Psoas muscle (tissue), 8 donors: Measurements from ENCODE around the gene RHOJ. TPM values are rescaled to one million over a fixed set of nuclear protein-coding genes. Genes with fewer than 3 reads are reported as not detected.

Source experiments
- ATAC-seq, 4 donors: fragments of 200-7000 bp; cut with Tn5 transposase; one replicate each; pipeline ENCODE4 v1.9.1; 2020; ENCODE audit warnings: moderate library complexity in 3 of 4, mild to moderate bottlenecking in 2 of 4
- DNase-seq, 2 donors: peaks; one replicate each; pipeline ENCODE4 v3.0.0-alpha.2; 2020
- H3K27ac ChIP-seq: fragments of 200-600 bp; one replicate; pipeline ENCODE4 v1.8.0; 2022
- H3K27me3 ChIP-seq, 3 donors: fragments of 200-600 bp in 1 of 3; one replicate each; pipeline versions ENCODE4 v1.6.1 to v1.8.0; 2013 to 2022; ENCODE audit warnings: low read length in 2 of 3, mild to moderate bottlenecking in 2 of 3, moderate library complexity in 1 of 3; ENCODE audit not compliant: insufficient read depth in 3 of 3
- H3K36me3 ChIP-seq, 2 donors: fragments of 200-600 bp in 1 of 2; one replicate each; pipeline versions ENCODE4 v1.6.1 to v1.8.0; 2013 to 2022; ENCODE audit warnings: low read depth in 1 of 2, mild to moderate bottlenecking in 1 of 2, moderate library complexity in 1 of 2; ENCODE audit not compliant: insufficient read depth in 1 of 2
- H3K4me1 ChIP-seq: fragments of 200-600 bp; one replicate; pipeline ENCODE4 v1.8.0; 2022
- H3K4me3 ChIP-seq: fragments of 200-600 bp; one replicate; pipeline ENCODE4 v1.8.0; 2022; ENCODE audit warnings: mild to moderate bottlenecking
- H3K9me3 ChIP-seq: fragments of 200-600 bp; one replicate; pipeline ENCODE4 v1.8.0; 2022
- WGBS, 3 donors: extraction: QIAGEN DNeasy Blood & Tissue Kit; methylation state at CpG; one replicate each; pipeline versions ENCODE4 v1.1.6 to v1.1.7; 2013; 5-methylcytosine and 5-hydroxymethylcytosine counted together
- intact Hi-C, 2 donors: fragments of 100-400 bp; cut with DNase I; formaldehyde crosslinking; loops; one replicate each; pipeline versions ENCODE4 v1.11.0 to v1.14.2; 2022
- polyA plus RNA-seq, 3 donors: library from polyadenylated mRNA; stranded (reverse); fragments of 200-250 nt; gene quantifications; one replicate each; pipeline ENCODE4 v1.2.3, GENCODE V29; 2013
- total RNA-seq, 4 donors: library from RNA; stranded (reverse); fragmentation: NEBNext Ultra II Directional in 2 of 4; extraction: Animal tissue kit (Norgen Biotek cat#: 25700) in 2 of 4; gene quantifications; one replicate each; pipeline versions ENCODE4 v1.2.1 to v1.2.4, GENCODE V29; 2021 to 2023
- TF ChIP-seq, protein P1 (sequence below): fragments of 200-600 bp; IDR thresholded peaks from one replicate; pipeline ENCODE4 v1.8.0; 2022; ENCODE audit warnings: antibody characterized with exemption
- donor health status: healthy with polysubstance abuse.
- donor health status: DM: no; HTN: no; CAD: no; lungs with moderate emphysema.
- donor health status: Bipolar disorder and iron deficiency.
- donor health status: healthy.
- donor health status: DM: yes; HTN: yes; CAD: no.
- donor health status: DM: no; HTN: no; CAD: no.
- donor health status: DM: no; HTN: no; CAD: no.
- donor health status: DM: yes; HTN: yes; CAD: no.

Gene RHOJ
- total and polyA plus RNA-seq, 7 donors = 2.2 to 7.5 (median 3.7) TPM

DNA sequence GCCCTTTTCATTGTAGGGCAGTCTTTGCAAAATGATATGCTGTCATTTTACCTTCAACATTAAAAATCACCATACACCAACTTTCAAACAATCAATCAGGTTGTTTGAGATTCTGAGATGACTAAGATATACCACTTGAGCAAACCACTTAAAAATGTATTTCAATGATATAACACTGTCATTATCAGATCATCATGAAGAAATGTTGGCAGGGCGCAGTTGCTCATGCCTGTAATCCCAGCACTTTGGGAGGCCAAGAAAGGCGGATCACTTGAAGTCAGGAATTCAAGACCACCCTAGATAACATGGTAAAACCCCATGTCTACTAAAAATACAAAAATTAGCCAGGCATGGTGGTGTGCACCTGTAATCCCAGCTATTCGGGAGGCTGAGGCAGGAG lies 13.0 kb upstream of the RHOJ start:
- ATAC-seq = no peak
- no peaks in the 10 kb centered on the region for H3K36me3 ChIP-seq
- TF ChIP-seq, protein P1, sequence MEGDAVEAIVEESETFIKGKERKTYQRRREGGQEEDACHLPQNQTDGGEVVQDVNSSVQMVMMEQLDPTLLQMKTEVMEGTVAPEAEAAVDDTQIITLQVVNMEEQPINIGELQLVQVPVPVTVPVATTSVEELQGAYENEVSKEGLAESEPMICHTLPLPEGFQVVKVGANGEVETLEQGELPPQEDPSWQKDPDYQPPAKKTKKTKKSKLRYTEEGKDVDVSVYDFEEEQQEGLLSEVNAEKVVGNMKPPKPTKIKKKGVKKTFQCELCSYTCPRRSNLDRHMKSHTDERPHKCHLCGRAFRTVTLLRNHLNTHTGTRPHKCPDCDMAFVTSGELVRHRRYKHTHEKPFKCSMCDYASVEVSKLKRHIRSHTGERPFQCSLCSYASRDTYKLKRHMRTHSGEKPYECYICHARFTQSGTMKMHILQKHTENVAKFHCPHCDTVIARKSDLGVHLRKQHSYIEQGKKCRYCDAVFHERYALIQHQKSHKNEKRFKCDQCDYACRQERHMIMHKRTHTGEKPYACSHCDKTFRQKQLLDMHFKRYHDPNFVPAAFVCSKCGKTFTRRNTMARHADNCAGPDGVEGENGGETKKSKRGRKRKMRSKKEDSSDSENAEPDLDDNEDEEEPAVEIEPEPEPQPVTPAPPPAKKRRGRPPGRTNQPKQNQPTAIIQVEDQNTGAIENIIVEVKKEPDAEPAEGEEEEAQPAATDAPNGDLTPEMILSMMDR = no peak
- DNase-seq = no peak
- no peaks in the 10 kb centered on the region for H3K9me3 ChIP-seq
- no peak overlapping the region for H3K27ac ChIP-seq
- H3K4me3 ChIP-seq = no peak overlapping the region
- intact Hi-C loops = no loop called here
- H3K4me1 ChIP-seq = no peaks in the 10 kb centered on the region
- no peaks in the 10 kb centered on the region for H3K27me3 ChIP-seq
- WGBS, 3 donors = 84 to 91% (median 89%) methylated on average over 3 of the region's 3 CpGs

DNA sequence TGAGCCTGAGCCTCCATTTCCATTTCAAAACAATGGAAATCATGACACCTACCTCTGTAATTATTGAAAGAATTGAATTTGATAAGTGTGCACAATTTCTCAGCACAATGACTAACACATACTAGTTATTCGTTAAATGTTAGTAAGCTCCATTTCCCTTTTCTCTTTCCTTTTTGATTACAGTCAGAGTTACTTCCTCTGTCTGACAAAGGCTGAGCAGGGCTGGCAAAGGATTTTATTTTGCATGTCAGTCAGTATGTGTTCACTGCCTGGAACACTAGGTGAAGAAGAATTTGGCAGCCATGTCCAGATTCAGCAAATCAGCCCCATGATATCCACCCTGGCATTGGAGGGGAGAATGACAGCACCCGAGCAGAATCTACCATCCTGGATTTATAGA lies 12.2 kb upstream of the RHOJ start:
- intact Hi-C loops = no loop called here
- Histone ChIP-seq H3K4me1 (no peaks in the 10 kb centered on the region), H3K27me3 (no peaks in the 10 kb centered on the region), H3K9me3 (no peaks in the 10 kb centered on the region), H3K4me3 (no peak overlapping the region), H3K36me3 (no peaks in the 10 kb centered on the region), H3K27ac (no peak overlapping the region)
- TF ChIP-seq, protein P1 = no peak
- 8 to 32% (median 19%) methylated on average over 2 of the region's 2 CpGs for WGBS, 3 donors
- ATAC-seq (peak in 1 of 4 donors; percentile 38), DNase-seq (no peak)

DNA sequence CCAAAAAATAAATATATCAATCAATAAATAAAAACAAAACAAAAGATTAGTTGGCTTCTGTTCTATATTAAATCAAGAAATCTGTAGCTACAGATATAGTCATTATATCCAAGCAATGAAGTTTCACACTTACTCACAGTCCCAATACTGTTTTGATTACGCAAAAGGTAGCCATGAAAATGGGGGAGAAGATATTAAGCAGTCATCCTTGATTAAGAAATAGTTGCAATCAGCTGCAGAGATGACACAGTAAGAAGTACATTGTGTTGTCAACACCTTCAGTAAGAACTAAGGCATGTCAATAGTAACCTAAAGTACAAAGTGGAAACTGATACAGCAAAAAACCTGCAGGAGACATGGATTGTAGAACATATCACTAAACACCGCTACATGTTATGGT lies 11.0 kb upstream of the RHOJ start:
- WGBS, 3 donors = 98 to 100% (median 99%) methylated on average over 2 of the region's 2 CpGs
- TF ChIP-seq, protein P1 = no peak

DNA sequence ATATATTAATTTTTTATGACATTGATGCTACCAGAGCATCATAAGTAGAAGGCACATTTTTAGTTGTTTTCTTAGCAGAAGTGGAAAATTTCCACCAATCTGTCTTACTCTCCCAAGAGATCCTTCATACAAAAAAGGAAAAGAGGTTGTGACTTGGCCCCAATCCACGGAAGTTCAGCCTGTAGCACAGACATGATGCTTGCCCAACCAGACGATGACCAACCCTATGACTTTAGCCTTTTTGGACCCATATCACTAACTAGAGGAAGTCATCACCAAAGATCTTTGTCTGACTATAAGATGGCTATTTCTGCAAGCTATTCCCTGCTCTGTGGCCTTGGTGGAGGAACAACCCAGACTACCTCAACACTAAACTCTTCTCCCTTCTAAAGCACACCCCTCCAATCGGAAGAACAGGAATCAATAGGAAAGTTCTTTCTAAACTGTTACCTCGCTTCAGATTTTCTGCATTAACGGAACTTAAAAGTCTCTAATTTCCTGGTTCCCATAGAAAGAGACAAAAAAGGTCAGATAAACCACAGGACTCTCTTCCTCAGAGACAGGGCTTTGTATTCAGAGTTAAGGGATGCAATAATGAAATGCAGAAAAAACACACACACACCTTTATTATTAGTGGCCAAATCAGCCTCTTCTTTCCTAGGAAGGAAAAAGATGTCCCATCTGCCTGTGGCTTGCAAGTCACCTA lies 4.1 kb upstream of the RHOJ start:
- ATAC-seq = no peak
- peak in 1 of 2 donors; percentile 30 for DNase-seq
- Histone ChIP-seq H3K4me1 (no peaks in the 10 kb centered on the region), H3K27ac (no peak overlapping the region), H3K36me3 (no peaks in the 10 kb centered on the region), H3K9me3 (no peaks in the 10 kb centered on the region), H3K27me3 (no peaks in the 10 kb centered on the region), H3K4me3 (no peak overlapping the region)
- WGBS, 3 donors = 73 to 82% (median 74%) methylated on average over 5 of the region's 5 CpGs
- intact Hi-C loops = no loop called here
- TF ChIP-seq, protein P1 = no peak

More for the DNA sequence above, 11.0 kb upstream of the RHOJ start:
- DNase-seq (no peak), ATAC-seq (no peak)
- Histone ChIP-seq H3K4me1 (no peaks in the 10 kb centered on the region), H3K36me3 (no peaks in the 10 kb centered on the region), H3K4me3 (no peak overlapping the region), H3K27ac (no peak overlapping the region), H3K9me3 (no peaks in the 10 kb centered on the region), H3K27me3 (no peaks in the 10 kb centered on the region)
- intact Hi-C loops = no loop called here

DNA sequence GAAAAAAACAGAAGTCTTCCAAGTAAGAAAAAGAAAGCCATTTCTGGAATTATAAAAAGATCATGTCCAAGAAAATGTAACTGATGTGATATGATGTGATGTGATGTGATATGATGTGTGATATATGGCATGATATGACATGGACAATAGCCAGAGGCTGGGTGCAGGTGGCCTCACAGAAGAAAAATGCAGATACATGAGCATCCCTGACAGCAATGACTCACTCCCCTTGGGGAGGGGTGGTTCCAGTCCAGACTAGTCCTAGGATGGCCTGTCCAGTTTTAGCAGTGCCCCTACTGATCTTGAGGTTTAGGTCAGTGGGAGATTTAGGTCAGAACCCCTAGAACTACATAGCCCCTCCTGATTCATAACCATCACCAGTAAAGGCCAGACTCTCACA lies 3.5 kb upstream of the RHOJ start:
- H3K9me3 ChIP-seq = no peaks in the 10 kb centered on the region
- intact Hi-C loops = no loop called here
- H3K27ac ChIP-seq = no peak overlapping the region
- H3K4me3 ChIP-seq = no peak overlapping the region
- H3K4me1 ChIP-seq = no peaks in the 10 kb centered on the region
- TF ChIP-seq, protein P1 = no peak
- no peaks in the 10 kb centered on the region for H3K27me3 ChIP-seq
- ATAC-seq (no peak), DNase-seq (no peak)
- no peaks in the 10 kb centered on the region for H3K36me3 ChIP-seq
